ENCODE measurements around the gene KIF14.
"Not testable (repeated sequence)": the region's sequence is repeated elsewhere in the genome, so short reads cannot be mapped to it uniquely, and the experiment has no call there.

Gene KIF14

GRCh38 chr1:200636681-200637080 lies 16.1 kb upstream of the KIF14 start:
- DNase-seq, result no peak

- no peak for DNase-seq
Measured at GRCh38 chr1:200634261-200635122, 13.9 kb upstream of the KIF14 start.

- DNase-seq, result no peak
Measured at GRCh38 chr1:200631375-200631774, 10.8 kb upstream of the KIF14 start.

- DNase-seq, result not testable (repeated sequence)
Measured at GRCh38 chr1:200630515-200630899, 10.0 kb upstream of the KIF14 start.

- DNase-seq, result no peak
Measured at GRCh38 chr1:200629876-200630514, 9.4 kb upstream of the KIF14 start.

- no peak for DNase-seq
Measured at GRCh38 chr1:200628223-200628881, 7.8 kb upstream of the KIF14 start.

GRCh38 chr1:200627575-200628222 lies 7.1 kb upstream of the KIF14 start:
- DNase-seq, result no peak

GRCh38 chr1:200626853-200627534 lies 6.4 kb upstream of the KIF14 start:
- no peak for DNase-seq

- no peak for DNase-seq
Measured at GRCh38 chr1:200625381-200625824, 4.9 kb upstream of the KIF14 start.

GRCh38 chr1:200624679-200625335 lies 4.3 kb upstream of the KIF14 start:
- no peak for DNase-seq

- DNase-seq, result no peak
Measured at GRCh38 chr1:200619894-200620272, 668 bp downstream of the KIF14 start.

GRCh38 chr1:200610846-200611245 lies 9.7 kb downstream of the KIF14 start:
- no peak for DNase-seq

GRCh38 chr1:200602632-200603031 lies 17.9 kb downstream of the KIF14 start:
- no peak for DNase-seq

- DNase-seq, result no peak
Measured at GRCh38 chr1:200590001-200590400, 30.6 kb downstream of the KIF14 start.

GRCh38 chr1:200588698-200589097 lies 31.9 kb downstream of the KIF14 start:
- no peak for DNase-seq

GRCh38 chr1:200564319-200564718 lies 56.2 kb downstream of the KIF14 start:
- DNase-seq, result no peak

GRCh38 chr1:200561856-200562214 lies 58.7 kb downstream of the KIF14 start:
- DNase-seq, result no peak

- DNase-seq, result peak in 2 of 56 donors; percentile 2 to 26
Measured at GRCh38 chr1:200558866-200559459, 61.6 kb downstream of the KIF14 start.

GRCh38 chr1:200556002-200556401 lies 64.5 kb downstream of the KIF14 start:
- DNase-seq, result no peak

GRCh38 chr1:200552737-200553136 lies 67.8 kb downstream of the KIF14 start:
- DNase-seq, result not testable (repeated sequence)

Data from amygdala (tissue), 56 donors.